ENCODE measurements around the gene ZSCAN26. TPM values are rescaled to one million over a fixed set of nuclear protein-coding genes. Genes with fewer than 3 reads are reported as not detected.

The ZSCAN26 gene
- total and polyA plus RNA-seq, 7 donors: 2.8 to 29.4 (median 25.5) TPM

DNA sequence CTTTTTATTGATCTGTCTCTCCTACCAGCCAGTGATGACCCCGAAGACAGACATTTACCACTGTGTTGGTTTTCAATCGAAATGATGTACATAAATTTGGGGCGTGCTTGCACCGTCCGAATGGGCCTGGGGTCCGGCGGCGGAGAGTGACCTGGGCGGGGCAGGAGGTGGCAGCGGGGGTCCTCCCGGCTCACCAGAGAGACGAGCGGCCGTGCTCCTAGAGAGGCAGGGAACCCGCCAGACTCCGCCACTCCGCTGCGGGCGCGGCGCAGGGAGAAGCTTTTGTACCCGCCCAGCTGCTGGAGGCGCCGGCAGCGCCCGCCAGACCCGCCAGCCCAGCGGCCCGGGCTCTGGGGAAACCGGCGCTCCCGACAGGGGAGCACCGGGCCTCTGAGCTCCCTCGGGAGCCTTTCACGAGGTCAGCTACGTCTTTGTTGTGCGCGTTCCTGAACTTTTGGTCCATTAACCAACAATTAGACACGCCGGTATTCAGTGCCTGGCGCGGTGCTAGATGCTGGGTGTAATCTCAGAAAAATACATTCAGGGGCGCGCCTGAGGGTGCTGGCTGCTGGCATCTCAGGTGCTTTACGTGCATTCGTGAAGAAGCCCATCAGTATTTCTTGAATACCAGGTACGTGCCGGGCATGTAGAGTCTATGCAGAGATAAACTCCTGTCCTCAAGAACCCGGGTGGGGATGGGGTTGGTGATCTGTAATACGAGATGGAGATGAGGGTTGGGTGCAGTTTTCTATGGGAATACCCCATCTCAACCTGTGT lies 14.5 kb downstream of the ZSCAN26 start, which contains the start of gene PGBD1:
TSS of gene PGBD1 (plus strand) at position 285 of the 777 bp plus-strand sequence. CDS start 2,242 bp downstream, outside the sequence.
- H3K27ac ChIP-seq: peak within 1 kb of the TSS; percentile 77 to 79 (median 78)
- intact Hi-C loops (cut with DNase I): loop anchor here (5.0 kb wide), 2 partner anchors 51 to 76 kb away; no protein-coding TSS in a partner anchor
- TF ChIP-seq EP300 (IDR thresholded peaks at IDR 0.05) (no peak), POLR2A (IDR thresholded peaks at IDR 0.05) (peak in 1 of 2 donors; percentile 51), POLR2AphosphoS5 (IDR thresholded peaks at IDR 0.05) (peak in 3 of 4 donors; percentile 7 to 74 (median 66))
- H3K4me1 ChIP-seq: peaks cover 0 to 18% (median 12%) of the 10 kb centered on the region in 4 donors
- WGBS, 2 donors: 1% methylated on average over 50 of the region's 50 CpGs
- peak within 1 kb of the TSS; percentile 65 to 68 (median 66) for H3K4me3 ChIP-seq
- peaks cover 9 to 40% (median 16%) of the 10 kb centered on the region in 4 donors for H3K36me3 ChIP-seq
- DNase-seq: peak; percentile 86
- H3K27me3 ChIP-seq: no peaks in the 10 kb centered on the region
- H3K9me3 ChIP-seq: no peaks in the 10 kb centered on the region

GRCh38 chr6:28282926-28283325 lies 16.0 kb downstream of the ZSCAN26 start:
- H3K36me3 ChIP-seq: peaks cover 9 to 43% (median 13%) of the 10 kb centered on the region in 4 donors
- no peaks in the 10 kb centered on the region for H3K27me3 ChIP-seq
- H3K4me3 ChIP-seq: no peak overlapping the region
- WGBS, 2 donors: 96 to 97% methylated on average over 2 of the region's 2 CpGs
- H3K4me1 ChIP-seq: peaks cover 0 to 18% (median 12%) of the 10 kb centered on the region in 4 donors
- H3K9me3 ChIP-seq: no peaks in the 10 kb centered on the region
- no peak for TF ChIP-seq POLR2A (IDR thresholded peaks at IDR 0.05)
- TF ChIP-seq EP300 (IDR thresholded peaks at IDR 0.05): no peak
- intact Hi-C loops (cut with DNase I): loop anchor here (5.0 kb wide), 2 partner anchors 49 to 74 kb away; no protein-coding TSS in a partner anchor
- DNase-seq: no peak
- no peak overlapping the region for H3K27ac ChIP-seq

- intact Hi-C loops (cut with DNase I): no loop called here
- H3K36me3 ChIP-seq: peaks cover 4 to 58% (median 12%) of the 10 kb centered on the region in 4 donors
Observed at GRCh38 chr6:28291573-28291972, 24.6 kb downstream of the ZSCAN26 start.

GRCh38 chr6:28295326-28295725 lies 28.4 kb downstream of the ZSCAN26 start:
- intact Hi-C loops (cut with DNase I): no loop called here
- no peak for DNase-seq
- Histone ChIP-seq H3K4me3 (no peak overlapping the region), H3K27me3 (no peaks in the 10 kb centered on the region), H3K27ac (no peak overlapping the region), H3K9me3 (no peaks in the 10 kb centered on the region), H3K36me3 (peaks cover 0 to 56% (median 5%) of the 10 kb centered on the region in 4 donors), H3K4me1 (no peaks in the 10 kb centered on the region)
- TF ChIP-seq CTCF (IDR thresholded peaks at IDR 0.05) (no peak), EP300 (IDR thresholded peaks at IDR 0.05) (no peak), POLR2A (IDR thresholded peaks at IDR 0.05) (no peak), POLR2AphosphoS5 (IDR thresholded peaks at IDR 0.05) (no peak)
- WGBS, 2 donors: 93 to 95% methylated on average over 5 of the region's 5 CpGs

More at GRCh38 chr6:28291573-28291972, 24.6 kb downstream of the ZSCAN26 start:
- H3K9me3 ChIP-seq: no peaks in the 10 kb centered on the region
- H3K27ac ChIP-seq: no peak overlapping the region
- TF ChIP-seq CTCF (IDR thresholded peaks at IDR 0.05) (no peak), POLR2A (IDR thresholded peaks at IDR 0.05) (no peak), POLR2AphosphoS5 (IDR thresholded peaks at IDR 0.05) (no peak), EP300 (IDR thresholded peaks at IDR 0.05) (no peak)
- DNase-seq: no peak
- H3K4me3 ChIP-seq: no peak overlapping the region
- no peaks in the 10 kb centered on the region for H3K4me1 ChIP-seq
- H3K27me3 ChIP-seq: no peaks in the 10 kb centered on the region

DNA sequence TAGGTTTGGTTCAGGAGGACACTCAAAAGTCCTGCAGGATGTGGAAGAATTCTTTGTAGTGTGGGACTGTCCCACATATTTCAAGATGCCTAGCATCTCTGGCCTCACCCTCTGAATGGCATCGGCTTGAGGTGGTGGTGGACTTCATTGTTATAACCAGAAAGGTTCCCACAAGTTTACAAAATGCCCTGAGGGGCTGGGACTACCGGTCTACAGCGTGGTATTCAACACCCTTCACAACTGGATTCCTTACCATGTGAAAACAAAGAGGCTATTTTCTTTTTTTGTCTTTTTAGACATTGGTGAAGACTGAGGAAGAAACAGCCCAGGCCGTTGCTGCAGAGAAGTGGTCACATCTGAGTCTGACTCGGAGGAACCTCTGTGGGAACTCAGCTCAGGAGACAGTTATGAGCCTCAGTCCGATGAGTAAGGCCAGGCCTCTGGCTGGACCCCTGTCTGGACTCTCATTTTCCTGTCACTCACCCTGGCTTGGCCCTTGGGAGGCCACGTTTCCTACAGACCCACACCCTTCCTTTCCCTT lies 29.6 kb downstream of the ZSCAN26 start:
- H3K4me1 ChIP-seq: no peaks in the 10 kb centered on the region
- intact Hi-C loops (cut with DNase I): no loop called here
- no peaks in the 10 kb centered on the region for H3K27me3 ChIP-seq
- WGBS, 2 donors: 93 to 94% methylated on average over 7 of the region's 7 CpGs
- DNase-seq: no peak
- H3K27ac ChIP-seq: no peak overlapping the region
- H3K9me3 ChIP-seq: no peaks in the 10 kb centered on the region
- H3K4me3 ChIP-seq: no peak overlapping the region
- no peak for TF ChIP-seq EP300 (IDR thresholded peaks at IDR 0.05)
- no peak for TF ChIP-seq POLR2A (IDR thresholded peaks at IDR 0.05)
- no peak for TF ChIP-seq CTCF (IDR thresholded peaks at IDR 0.05)
- no peak for TF ChIP-seq POLR2AphosphoS5 (IDR thresholded peaks at IDR 0.05)
- peaks cover 0 to 62% (median 9%) of the 10 kb centered on the region in 4 donors for H3K36me3 ChIP-seq
